ENCODE results near the gene SMIM32. TPM values are rescaled to one million over a fixed set of nuclear protein-coding genes. Genes with fewer than 3 reads are reported as not detected.

Gene SMIM32
- total RNA-seq, 1 experiment from 2014 or later = 1.4 TPM

DNA sequence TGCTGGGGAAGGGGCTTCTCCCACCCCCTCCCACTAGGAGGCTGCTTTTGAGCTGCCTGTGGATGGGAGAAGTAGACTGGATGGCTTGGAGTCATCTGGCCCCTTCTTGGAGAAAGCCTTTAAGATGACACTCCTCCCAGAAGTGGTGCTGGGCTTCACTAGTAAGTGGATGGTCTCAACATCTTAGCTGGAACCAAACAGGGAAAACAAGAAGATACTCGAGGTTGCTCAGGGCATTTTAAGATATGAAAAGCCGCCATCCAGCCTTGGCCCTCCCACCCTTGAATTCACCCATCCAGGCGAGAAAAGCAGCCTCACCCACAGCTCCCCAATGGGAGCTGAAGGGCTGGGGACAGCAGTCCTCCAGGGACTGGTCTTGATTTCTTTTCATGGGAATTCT lies 7.8 kb upstream of the SMIM32 start:
- Histone ChIP-seq H3K36me3 (replicated peaks; ENCODE audit: control insufficient read depth, insufficient read depth, low read length) (no peaks in the 10 kb centered on the region), H3K27me3 (ENCODE audit: control insufficient read depth, insufficient read depth, low read length) (peaks cover 71% of the 10 kb centered on the region), H3K4me3 (ENCODE audit: insufficient read depth, low read depth, low read length) (no peak overlapping the region)
- DNase-seq = peak; percentile 2

- no peaks in the 10 kb centered on the region for H3K36me3 ChIP-seq (replicated peaks; ENCODE audit: control insufficient read depth, insufficient read depth, low read length)
- peaks cover 71% of the 10 kb centered on the region for H3K27me3 ChIP-seq (ENCODE audit: control insufficient read depth, insufficient read depth, low read length)
- peak; percentile 7 for DNase-seq
Observed at GRCh38 chr5:136200130-136200529, 7.2 kb upstream of the SMIM32 start.

DNA sequence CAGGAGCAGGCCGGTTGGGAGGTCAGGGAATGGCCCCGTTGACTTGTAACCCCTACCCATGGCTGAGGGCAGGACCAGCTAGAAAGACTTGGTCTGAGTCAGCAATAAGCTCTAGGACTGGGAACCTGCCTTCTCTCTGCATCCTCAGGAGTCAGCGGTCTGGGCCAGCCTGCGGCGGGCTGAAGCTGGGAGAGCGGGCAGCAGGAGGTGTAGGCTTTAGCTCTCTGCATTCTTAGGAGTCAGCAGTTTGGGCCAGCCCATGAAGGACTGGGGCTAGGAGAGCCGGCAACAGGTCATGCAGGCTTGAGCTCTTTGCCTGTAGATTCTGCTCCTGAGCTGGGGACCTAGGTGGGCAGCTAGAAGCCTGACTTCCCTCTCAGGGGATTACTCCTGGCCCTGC lies 6.4 kb upstream of the SMIM32 start:
- Histone ChIP-seq H3K4me3 (ENCODE audit: insufficient read depth, low read depth, low read length) (no peak overlapping the region), H3K27me3 (ENCODE audit: control insufficient read depth, insufficient read depth, low read length) (peaks cover 71% of the 10 kb centered on the region), H3K36me3 (replicated peaks; ENCODE audit: control insufficient read depth, insufficient read depth, low read length) (no peaks in the 10 kb centered on the region)
- no peak for DNase-seq

More at GRCh38 chr5:136200130-136200529, 7.2 kb upstream of the SMIM32 start:
- H3K4me3 ChIP-seq (ENCODE audit: insufficient read depth, low read depth, low read length) = no peak overlapping the region

GRCh38 chr5:136198453-136198852 lies 5.5 kb upstream of the SMIM32 start:
- Histone ChIP-seq H3K36me3 (replicated peaks; ENCODE audit: control insufficient read depth, insufficient read depth, low read length) (no peaks in the 10 kb centered on the region), H3K27me3 (ENCODE audit: control insufficient read depth, insufficient read depth, low read length) (peaks cover 71% of the 10 kb centered on the region), H3K4me3 (ENCODE audit: insufficient read depth, low read depth, low read length) (no peak overlapping the region)
- DNase-seq = no peak

DNA sequence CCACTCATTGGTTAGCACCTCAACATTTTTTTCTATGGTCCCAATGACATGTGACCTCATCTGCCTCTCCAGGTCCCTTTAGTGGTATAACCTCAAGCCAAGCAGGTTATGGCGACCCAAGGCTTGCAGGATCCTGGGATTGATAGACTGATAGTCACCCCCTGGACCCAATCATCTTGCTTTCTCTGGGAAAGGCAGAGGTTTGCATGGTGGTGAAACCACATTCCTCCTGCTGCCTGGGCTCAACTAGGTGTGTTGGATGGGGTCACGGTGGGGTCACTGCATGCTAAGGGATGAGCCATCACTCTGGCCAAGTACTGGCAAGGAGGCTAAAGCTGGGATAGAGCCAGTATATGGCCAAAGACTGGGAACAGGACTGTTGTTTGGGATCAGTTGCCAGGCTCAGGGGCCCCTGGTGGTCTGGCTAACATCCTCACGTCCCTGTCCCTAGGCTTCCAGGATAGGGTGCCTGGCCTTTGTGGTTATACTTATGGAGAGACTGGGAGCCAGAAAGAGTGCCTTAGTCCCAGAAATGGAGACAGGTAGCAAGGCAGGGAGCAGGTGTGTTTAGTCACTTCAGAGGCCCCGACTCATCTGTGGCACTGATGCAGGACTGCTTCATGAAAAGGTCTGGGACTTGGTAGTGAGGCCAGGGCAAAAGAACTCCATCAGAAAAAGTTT lies 4.6 kb upstream of the SMIM32 start:
- no peak for DNase-seq
- Histone ChIP-seq H3K36me3 (replicated peaks; ENCODE audit: control insufficient read depth, insufficient read depth, low read length) (no peaks in the 10 kb centered on the region), H3K4me3 (ENCODE audit: insufficient read depth, low read depth, low read length) (no peak overlapping the region), H3K27me3 (ENCODE audit: control insufficient read depth, insufficient read depth, low read length) (peaks cover 79% of the 10 kb centered on the region)

DNA sequence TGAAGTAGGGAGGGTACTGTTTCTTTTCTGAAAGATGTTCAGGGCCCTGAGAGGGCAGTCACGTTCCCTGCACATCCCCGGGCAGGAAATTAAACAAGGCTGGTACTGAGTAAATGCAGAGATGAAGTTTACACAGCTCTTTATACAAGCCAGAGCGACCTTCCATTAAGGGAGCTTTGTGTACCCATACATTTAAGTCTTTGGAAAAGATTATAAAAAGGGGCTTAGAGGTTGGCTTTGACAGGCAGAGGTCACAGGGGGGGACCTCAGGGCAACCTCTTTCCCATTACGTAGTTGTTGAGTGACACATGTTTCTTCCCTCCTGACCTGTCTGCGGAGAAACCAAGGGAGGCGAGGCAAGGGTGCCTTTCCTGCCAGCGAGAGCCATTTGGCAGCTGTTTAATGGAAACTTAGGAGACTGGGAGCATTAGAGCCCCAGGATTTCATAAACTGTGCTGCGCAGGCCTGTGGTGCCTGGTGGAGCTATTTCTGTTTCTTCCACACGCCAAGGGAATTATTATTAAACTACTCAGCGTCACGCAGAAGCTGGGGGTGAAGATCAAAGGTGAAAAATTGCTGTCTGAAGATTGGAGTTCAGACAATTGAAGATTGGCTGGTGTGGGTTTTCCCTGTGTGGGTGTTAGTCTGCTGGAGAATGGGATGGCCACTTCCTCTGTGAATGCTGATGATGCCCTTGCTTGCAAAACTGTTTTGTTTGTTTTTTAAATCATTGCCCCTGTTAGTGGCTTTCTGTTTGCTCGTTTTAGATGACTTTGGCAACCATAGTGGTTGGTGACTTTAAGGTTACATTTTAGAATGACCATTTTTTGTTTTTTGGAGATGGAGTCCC lies 3.2 kb upstream of the SMIM32 start:
- no peak for DNase-seq
- peaks cover 79% of the 10 kb centered on the region for H3K27me3 ChIP-seq (ENCODE audit: control insufficient read depth, insufficient read depth, low read length)

GRCh38 chr5:136194576-136194975 lies 1.6 kb upstream of the SMIM32 start:
- DNase-seq = no peak
- Histone ChIP-seq H3K36me3 (replicated peaks; ENCODE audit: control insufficient read depth, insufficient read depth, low read length) (no peaks in the 10 kb centered on the region), H3K27me3 (ENCODE audit: control insufficient read depth, insufficient read depth, low read length) (peaks cover 76% of the 10 kb centered on the region), H3K4me3 (ENCODE audit: insufficient read depth, low read depth, low read length) (no peak overlapping the region)

More for the DNA sequence above, 3.2 kb upstream of the SMIM32 start:
- no peaks in the 10 kb centered on the region for H3K36me3 ChIP-seq (replicated peaks; ENCODE audit: control insufficient read depth, insufficient read depth, low read length)
- no peak overlapping the region for H3K4me3 ChIP-seq (ENCODE audit: insufficient read depth, low read depth, low read length)

DNA sequence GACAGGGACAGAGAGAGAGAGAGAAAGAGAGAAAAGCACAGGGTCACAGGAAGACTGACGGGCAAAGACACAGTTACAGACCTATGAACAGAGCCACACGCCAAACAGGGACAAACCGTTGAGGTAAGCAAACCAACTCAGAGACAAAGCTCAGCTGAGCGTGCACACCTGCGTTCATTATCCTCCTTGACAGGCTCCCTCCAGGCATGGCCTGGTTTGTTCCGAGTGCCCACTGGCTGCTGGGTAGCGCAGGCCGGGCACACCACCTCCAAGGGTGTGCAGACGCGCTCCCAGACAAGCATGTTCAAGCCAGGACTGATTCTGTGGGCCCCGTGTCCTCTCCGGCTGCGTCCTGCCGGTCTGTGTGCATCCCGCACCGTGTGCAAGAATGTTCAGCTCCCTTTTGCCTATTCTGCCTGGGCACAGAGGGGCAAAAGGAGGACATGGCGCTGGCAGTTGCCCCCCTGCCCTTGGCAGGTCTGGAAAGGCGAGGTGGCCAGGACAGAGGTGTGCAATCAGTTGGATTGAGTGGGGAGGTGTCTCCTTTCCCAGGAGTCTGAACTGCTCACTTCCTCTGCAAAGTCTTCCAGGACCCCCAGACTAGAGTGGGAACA lies 467 bp upstream of the SMIM32 start:
- Histone ChIP-seq H3K36me3 (replicated peaks; ENCODE audit: control insufficient read depth, insufficient read depth, low read length) (no peaks in the 10 kb centered on the region), H3K27me3 (ENCODE audit: control insufficient read depth, insufficient read depth, low read length) (peaks cover 68% of the 10 kb centered on the region), H3K4me3 (ENCODE audit: insufficient read depth, low read depth, low read length) (peak overlapping the region; percentile 8; the same call in 1 of the 2 replicates)
- DNase-seq = no peak

GRCh38 chr5:136192015-136192525 lies 892 bp downstream of the SMIM32 start:
- peak overlapping the region; percentile 50 for H3K4me3 ChIP-seq (ENCODE audit: insufficient read depth, low read depth, low read length)
- no peaks in the 10 kb centered on the region for H3K36me3 ChIP-seq (replicated peaks; ENCODE audit: control insufficient read depth, insufficient read depth, low read length)
- DNase-seq = peak; percentile 74
- H3K27me3 ChIP-seq (ENCODE audit: control insufficient read depth, insufficient read depth, low read length) = peaks cover 63% of the 10 kb centered on the region

GRCh38 chr5:136191304-136192014 lies 1.5 kb downstream of the SMIM32 start:
- DNase-seq = peak; percentile 68
- H3K27me3 ChIP-seq (ENCODE audit: control insufficient read depth, insufficient read depth, low read length) = peaks cover 62% of the 10 kb centered on the region
- H3K4me3 ChIP-seq (ENCODE audit: insufficient read depth, low read depth, low read length) = peak overlapping the region; percentile 50
- no peaks in the 10 kb centered on the region for H3K36me3 ChIP-seq (replicated peaks; ENCODE audit: control insufficient read depth, insufficient read depth, low read length)

- Histone ChIP-seq H3K36me3 (replicated peaks; ENCODE audit: control insufficient read depth, insufficient read depth, low read length) (no peaks in the 10 kb centered on the region), H3K27me3 (ENCODE audit: control insufficient read depth, insufficient read depth, low read length) (peaks cover 59% of the 10 kb centered on the region), H3K4me3 (ENCODE audit: insufficient read depth, low read depth, low read length) (no peak overlapping the region)
- DNase-seq = no peak
Observed at GRCh38 chr5:136190904-136191303, 2.1 kb downstream of the SMIM32 start.

DNA sequence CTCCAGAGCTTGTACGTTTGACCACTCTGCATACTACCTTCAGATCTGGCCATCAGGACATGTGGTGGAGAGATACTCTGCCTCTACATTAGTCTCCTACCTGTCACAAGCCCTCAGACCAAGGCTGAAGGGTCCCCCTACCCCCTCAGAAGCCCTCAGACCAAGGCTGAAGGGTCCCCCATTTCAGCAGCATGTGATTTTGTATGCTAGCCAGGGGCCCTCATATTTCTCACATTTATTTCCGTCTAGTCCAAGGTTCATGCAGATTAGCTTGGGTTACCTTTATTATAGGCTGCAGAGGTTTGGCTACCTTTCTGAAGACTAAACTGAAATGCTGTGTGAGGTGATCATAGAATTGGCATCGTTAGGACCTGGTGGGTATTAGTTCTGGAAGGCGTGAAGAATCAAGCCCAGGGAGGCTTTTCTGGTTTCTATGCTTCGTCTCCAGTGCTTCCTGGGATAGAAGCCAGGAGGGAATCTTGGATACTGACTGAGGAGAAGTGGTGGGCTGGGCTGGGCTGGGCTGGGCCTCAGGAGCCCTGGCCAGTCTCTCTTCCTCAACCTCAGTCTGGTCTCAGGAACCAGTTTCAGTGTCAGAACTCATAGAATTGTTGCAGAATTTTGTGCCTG lies 2.8 kb downstream of the SMIM32 start:
- Histone ChIP-seq H3K27me3 (ENCODE audit: control insufficient read depth, insufficient read depth, low read length) (peaks cover 53% of the 10 kb centered on the region), H3K4me3 (ENCODE audit: insufficient read depth, low read depth, low read length) (no peak overlapping the region), H3K36me3 (replicated peaks; ENCODE audit: control insufficient read depth, insufficient read depth, low read length) (no peaks in the 10 kb centered on the region)
- no peak for DNase-seq

DNA sequence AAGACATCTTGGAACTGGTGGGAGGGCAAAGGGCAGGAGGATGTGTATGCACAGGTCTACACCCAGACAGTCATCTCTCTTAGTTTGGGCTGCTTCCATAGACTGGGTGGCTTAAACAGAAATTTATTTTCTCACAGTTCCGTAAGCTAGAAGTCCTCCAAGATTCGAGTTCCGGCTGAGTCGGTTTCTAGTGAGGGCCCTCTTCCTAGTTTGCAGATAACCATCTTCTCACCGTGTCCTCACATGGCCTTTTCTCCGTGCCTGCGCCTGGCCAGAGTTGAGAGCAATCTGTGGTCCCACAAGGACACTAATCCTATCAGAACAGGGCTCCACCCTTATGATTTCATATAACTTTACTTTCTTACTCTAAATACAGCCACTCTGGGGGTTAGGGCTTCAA lies 4.1 kb downstream of the SMIM32 start:
- peaks cover 39% of the 10 kb centered on the region for H3K27me3 ChIP-seq (ENCODE audit: control insufficient read depth, insufficient read depth, low read length)
- no peak for DNase-seq
- H3K36me3 ChIP-seq (replicated peaks; ENCODE audit: control insufficient read depth, insufficient read depth, low read length) = no peaks in the 10 kb centered on the region
- no peak overlapping the region for H3K4me3 ChIP-seq (ENCODE audit: insufficient read depth, low read depth, low read length)

- no peaks in the 10 kb centered on the region for H3K36me3 ChIP-seq (replicated peaks; ENCODE audit: control insufficient read depth, insufficient read depth, low read length)
- peaks cover 19% of the 10 kb centered on the region for H3K27me3 ChIP-seq (ENCODE audit: control insufficient read depth, insufficient read depth, low read length)
- DNase-seq = no peak
- no peak overlapping the region for H3K4me3 ChIP-seq (ENCODE audit: insufficient read depth, low read depth, low read length)
Observed at GRCh38 chr5:136186796-136187195, 6.2 kb downstream of the SMIM32 start.

Data from H7 (cell line).